22Rv1 (cell line): ENCODE measurements around the gene TRIM37.

ENCODE experiments used
- H3K27ac ChIP-seq: fragments of 450-650 bp; 2 replicates; pipeline ENCODE4 v1.5.1; 2017
- ZFX ChIP-seq: fragments of 450-650 bp; IDR thresholded peaks from 2 replicates; pipeline ENCODE4 v1.6.1; 2017; ENCODE audit warnings: antibody characterized with exemption, borderline replicate concordance
- TF ChIP-seq, protein P1 (sequence below): fragments of 450-650 bp; IDR thresholded peaks from 2 replicates; pipeline ENCODE4 v1.5.1; 2017; ENCODE audit warnings: mild to moderate bottlenecking

Gene TRIM37

DNA sequence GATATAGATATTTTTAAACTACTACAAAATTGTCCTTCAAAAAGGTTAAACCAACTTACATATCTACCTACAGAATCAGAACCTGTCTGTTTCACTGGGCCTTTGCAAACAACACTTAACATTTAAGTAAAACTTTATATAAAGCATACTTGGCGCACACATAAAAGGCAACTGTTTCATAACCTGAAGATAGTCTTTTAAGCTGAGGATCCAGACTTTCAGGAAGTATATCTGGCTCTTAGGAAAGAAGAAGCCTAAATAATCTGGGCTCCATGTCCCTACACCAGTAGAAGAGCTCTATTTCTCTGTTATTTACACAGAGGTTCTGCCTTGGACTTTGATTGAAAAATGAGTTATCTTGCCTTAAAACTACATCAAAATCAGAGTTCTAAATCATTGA lies 75.9 kb downstream of the TRIM37 start:
- H3K27ac ChIP-seq: no peak overlapping the region
- no peak for TF ChIP-seq ZFX
- TF ChIP-seq, protein P1, sequence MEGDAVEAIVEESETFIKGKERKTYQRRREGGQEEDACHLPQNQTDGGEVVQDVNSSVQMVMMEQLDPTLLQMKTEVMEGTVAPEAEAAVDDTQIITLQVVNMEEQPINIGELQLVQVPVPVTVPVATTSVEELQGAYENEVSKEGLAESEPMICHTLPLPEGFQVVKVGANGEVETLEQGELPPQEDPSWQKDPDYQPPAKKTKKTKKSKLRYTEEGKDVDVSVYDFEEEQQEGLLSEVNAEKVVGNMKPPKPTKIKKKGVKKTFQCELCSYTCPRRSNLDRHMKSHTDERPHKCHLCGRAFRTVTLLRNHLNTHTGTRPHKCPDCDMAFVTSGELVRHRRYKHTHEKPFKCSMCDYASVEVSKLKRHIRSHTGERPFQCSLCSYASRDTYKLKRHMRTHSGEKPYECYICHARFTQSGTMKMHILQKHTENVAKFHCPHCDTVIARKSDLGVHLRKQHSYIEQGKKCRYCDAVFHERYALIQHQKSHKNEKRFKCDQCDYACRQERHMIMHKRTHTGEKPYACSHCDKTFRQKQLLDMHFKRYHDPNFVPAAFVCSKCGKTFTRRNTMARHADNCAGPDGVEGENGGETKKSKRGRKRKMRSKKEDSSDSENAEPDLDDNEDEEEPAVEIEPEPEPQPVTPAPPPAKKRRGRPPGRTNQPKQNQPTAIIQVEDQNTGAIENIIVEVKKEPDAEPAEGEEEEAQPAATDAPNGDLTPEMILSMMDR: no peak

DNA sequence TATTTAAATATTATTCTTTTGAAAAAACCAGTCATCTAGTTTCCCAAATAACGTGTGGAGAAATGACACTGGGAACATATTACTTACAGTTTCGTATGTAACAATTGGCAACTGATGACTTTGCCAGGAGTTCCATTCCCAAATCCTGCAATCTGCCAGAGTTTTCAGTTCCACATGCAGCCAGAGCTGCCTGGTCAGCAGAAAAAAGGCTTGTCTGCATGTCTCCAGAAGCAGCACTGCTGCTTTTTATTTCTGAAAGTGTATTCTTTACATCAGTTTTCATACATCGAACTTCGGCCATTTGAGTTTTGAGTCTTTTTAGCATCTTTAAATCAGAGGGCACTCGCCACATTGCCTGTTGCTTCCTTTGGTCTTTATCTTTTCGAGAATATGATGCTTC lies 78.4 kb downstream of the TRIM37 start:
- TF ChIP-seq, protein P1: no peak
- no peak for TF ChIP-seq ZFX
- peak overlapping the region; percentile 65 for H3K27ac ChIP-seq

DNA sequence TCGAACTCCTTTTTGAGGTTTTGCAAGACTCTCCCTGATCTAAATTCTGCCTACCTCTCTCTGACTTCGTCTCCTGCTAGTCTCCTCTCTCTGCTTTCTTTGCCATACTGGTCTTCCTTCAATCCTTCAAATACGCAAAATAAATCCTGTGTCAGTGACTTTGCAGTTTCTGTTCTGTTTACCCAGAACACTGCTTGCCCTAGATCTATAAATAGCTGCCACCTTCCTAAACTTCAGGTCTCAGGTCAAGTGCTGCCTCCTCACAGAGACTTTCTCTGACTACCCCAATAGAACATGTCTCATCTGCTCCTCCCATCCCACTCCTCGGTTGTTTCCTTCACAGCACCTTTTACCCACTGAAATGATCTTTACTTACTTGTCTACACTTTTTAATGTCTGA lies 78.9 kb downstream of the TRIM37 start:
- peak overlapping the region; percentile 65 for H3K27ac ChIP-seq
- TF ChIP-seq, protein P1: no peak
- TF ChIP-seq ZFX: no peak

GRCh38 chr17:59026176-59026939 lies 80.3 kb downstream of the TRIM37 start:
- peak overlapping the region; percentile 65 for H3K27ac ChIP-seq
- TF ChIP-seq ZFX: no peak
- TF ChIP-seq, protein P1: no peak

GRCh38 chr17:59024916-59025315 lies 81.8 kb downstream of the TRIM37 start:
- H3K27ac ChIP-seq: no peak overlapping the region
- TF ChIP-seq, protein P1: no peak
- TF ChIP-seq ZFX: no peak

GRCh38 chr17:59018019-59018418 lies 88.7 kb downstream of the TRIM37 start:
- no peak overlapping the region for H3K27ac ChIP-seq
- TF ChIP-seq, protein P1: no peak
- TF ChIP-seq ZFX: no peak

GRCh38 chr17:59011975-59012374 lies 94.7 kb downstream of the TRIM37 start:
- TF ChIP-seq, protein P1: no peak
- TF ChIP-seq ZFX: no peak
- no peak overlapping the region for H3K27ac ChIP-seq
